PFSK-1 (cell line): ENCODE data around the gene FBXO21.

ENCODE experiments used
- POLR2AphosphoS5 ChIP-seq: IDR thresholded peaks from 2 replicates; pipeline ENCODE4 v1.6.1; 2012; ENCODE audit warnings: low read depth, mild to moderate bottlenecking, control low read depth, low read length, moderate library complexity
- SIN3A ChIP-seq: IDR thresholded peaks from 2 replicates; pipeline ENCODE4 v1.6.1; 2012; ENCODE audit warnings: mild to moderate bottlenecking, low read length, moderate library complexity, borderline replicate concordance; ENCODE audit not compliant: insufficient read depth
- TAF1 ChIP-seq: IDR thresholded peaks from 2 replicates; pipeline ENCODE4 v1.6.1; 2012; ENCODE audit warnings: low read length, control low read depth, borderline replicate concordance; ENCODE audit not compliant: insufficient read depth
- TF ChIP-seq, protein P1 (sequence below), 2 experiments: IDR thresholded peaks; 2 replicates each; pipeline versions ENCODE4 v1.6.1 to v1.8.0; 2011 to 2012; ENCODE audit warnings: low read depth in 2 of 2, low read length in 2 of 2, control low read depth in 1 of 2, inconsistent platforms in 1 of 2, mild to moderate bottlenecking in 1 of 2, moderate library complexity in 1 of 2; ENCODE audit not compliant: insufficient read depth in 1 of 2

DNA sequence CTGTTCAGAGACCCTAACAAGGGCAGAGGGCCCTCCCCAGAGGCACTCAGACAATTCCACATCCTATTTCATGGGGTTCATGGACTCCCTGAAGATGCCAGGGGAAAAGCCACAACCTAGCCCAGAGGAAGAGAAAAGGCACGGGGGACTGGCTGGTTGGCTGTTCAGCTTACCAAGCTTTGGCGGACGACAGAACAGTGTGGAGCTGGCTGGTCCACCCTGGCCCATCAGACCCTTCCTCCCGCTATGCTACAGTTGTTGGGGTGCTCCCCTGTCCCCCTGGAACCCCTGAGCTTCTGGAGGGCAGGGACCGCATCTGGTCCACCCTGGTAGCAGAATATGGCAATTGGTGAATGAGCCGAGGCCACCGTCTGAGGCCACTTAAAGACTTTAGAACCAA, 97.4 kb downstream of the FBXO21 start:
- TF ChIP-seq, protein P1, sequence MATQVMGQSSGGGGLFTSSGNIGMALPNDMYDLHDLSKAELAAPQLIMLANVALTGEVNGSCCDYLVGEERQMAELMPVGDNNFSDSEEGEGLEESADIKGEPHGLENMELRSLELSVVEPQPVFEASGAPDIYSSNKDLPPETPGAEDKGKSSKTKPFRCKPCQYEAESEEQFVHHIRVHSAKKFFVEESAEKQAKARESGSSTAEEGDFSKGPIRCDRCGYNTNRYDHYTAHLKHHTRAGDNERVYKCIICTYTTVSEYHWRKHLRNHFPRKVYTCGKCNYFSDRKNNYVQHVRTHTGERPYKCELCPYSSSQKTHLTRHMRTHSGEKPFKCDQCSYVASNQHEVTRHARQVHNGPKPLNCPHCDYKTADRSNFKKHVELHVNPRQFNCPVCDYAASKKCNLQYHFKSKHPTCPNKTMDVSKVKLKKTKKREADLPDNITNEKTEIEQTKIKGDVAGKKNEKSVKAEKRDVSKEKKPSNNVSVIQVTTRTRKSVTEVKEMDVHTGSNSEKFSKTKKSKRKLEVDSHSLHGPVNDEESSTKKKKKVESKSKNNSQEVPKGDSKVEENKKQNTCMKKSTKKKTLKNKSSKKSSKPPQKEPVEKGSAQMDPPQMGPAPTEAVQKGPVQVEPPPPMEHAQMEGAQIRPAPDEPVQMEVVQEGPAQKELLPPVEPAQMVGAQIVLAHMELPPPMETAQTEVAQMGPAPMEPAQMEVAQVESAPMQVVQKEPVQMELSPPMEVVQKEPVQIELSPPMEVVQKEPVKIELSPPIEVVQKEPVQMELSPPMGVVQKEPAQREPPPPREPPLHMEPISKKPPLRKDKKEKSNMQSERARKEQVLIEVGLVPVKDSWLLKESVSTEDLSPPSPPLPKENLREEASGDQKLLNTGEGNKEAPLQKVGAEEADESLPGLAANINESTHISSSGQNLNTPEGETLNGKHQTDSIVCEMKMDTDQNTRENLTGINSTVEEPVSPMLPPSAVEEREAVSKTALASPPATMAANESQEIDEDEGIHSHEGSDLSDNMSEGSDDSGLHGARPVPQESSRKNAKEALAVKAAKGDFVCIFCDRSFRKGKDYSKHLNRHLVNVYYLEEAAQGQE (IDR thresholded peaks at IDR 0.05; ENCODE audit: insufficient read depth in 1 of 2, low read depth in 2 of 2, low read length in 2 of 2) = no peak
- TF ChIP-seq POLR2AphosphoS5 (no peak), SIN3A (no peak), TAF1 (no peak)
